Gastroesophageal sphincter (tissue), 4 donors: ENCODE data around the gene SCN8A. TPM values are rescaled to one million over a fixed set of nuclear protein-coding genes. Genes with fewer than 3 reads are reported as not detected.

Experiments used
- ATAC-seq: fragments of 150-250 bp; one replicate; pipeline ENCODE4 v1.9.1; 2016; ENCODE audit warnings: mild to moderate bottlenecking, moderate library complexity
- H3K27ac ChIP-seq, 4 donors: fragments of 200-600 bp; sonication (generic) in 3 of 4; 1 replicate in 3 of 4; 2 replicates in 1 of 4; pipeline ENCODE4 v1.5.1; 2016 to 2019
- H3K27me3 ChIP-seq: fragments of 200-600 bp; sonication (generic); one replicate; pipeline ENCODE4 v1.5.1; 2019
- H3K36me3 ChIP-seq, 2 donors: fragments of 200-600 bp; sonication (generic); one replicate each; pipeline ENCODE4 v1.5.1; 2019; ENCODE audit warnings: control low read depth in 1 of 2
- H3K4me1 ChIP-seq, 3 donors: fragments of 200-600 bp; sonication (generic); 1 replicate in 2 of 3; 2 replicates in 1 of 3; pipeline ENCODE4 v1.5.1; 2016 to 2019; ENCODE audit warnings: control low read depth in 2 of 3
- H3K4me3 ChIP-seq, 2 donors: fragments of 200-600 bp; sonication (generic); one replicate each; pipeline ENCODE4 v1.5.1; 2019; ENCODE audit warnings: mild to moderate bottlenecking in 1 of 2, moderate library complexity in 1 of 2
- H3K9me3 ChIP-seq, 3 donors: fragments of 200-600 bp; sonication (generic); one replicate each; pipeline ENCODE4 v1.5.1; 2017 to 2019; ENCODE audit warnings: control low read depth in 2 of 3
- CTCF ChIP-seq, 4 experiments: fragments of 200-600 bp in 2 of 4; fragments of 450-650 bp in 2 of 4; sonication (generic) in 1 of 4; IDR thresholded peaks; one replicate each; pipeline ENCODE4 v1.5.1; 2017 to 2019; ENCODE audit warnings: antibody characterized with exemption in 4 of 4, mild to moderate bottlenecking in 2 of 4, moderate library complexity in 2 of 4
- EP300 ChIP-seq: sonication (generic); formaldehyde crosslinking; IDR thresholded peaks from one replicate; pipeline ENCODE4 v1.6.1; 2017; ENCODE audit warnings: antibody characterized with exemption, mild to moderate bottlenecking
- POLR2A ChIP-seq, 2 donors: fragments of 450-650 bp; IDR thresholded peaks; one replicate each; pipeline ENCODE4 v1.6.1; 2017; ENCODE audit warnings: antibody characterized with exemption in 2 of 2, mild to moderate bottlenecking in 2 of 2, moderate library complexity in 1 of 2
- POLR2AphosphoS5 ChIP-seq: sonication (generic); formaldehyde crosslinking; IDR thresholded peaks from one replicate; pipeline ENCODE4 v1.6.1; 2017; ENCODE audit warnings: antibody characterized with exemption
- WGBS, 2 donors: methylation state at CpG; one replicate each; pipeline ENCODE4 v1.1.5; 2018; ENCODE audit warnings: low coverage in 1 of 2; 5-methylcytosine and 5-hydroxymethylcytosine counted together
- total RNA-seq, 4 donors: library from RNA; depleted of rRNA; stranded (reverse); fragments of >200 nt; gene quantifications; one replicate each; pipeline ENCODE4 v1.1.0, GENCODE V29; 2016

SCN8A gene
- total RNA-seq, 4 donors from 2014 or later = 0.47 to 1.2 (median 0.60) TPM

GRCh38 chr12:51682981-51683380 is 91.9 kb downstream of the SCN8A start:
- Histone ChIP-seq H3K27me3 (no peaks in the 10 kb centered on the region), H3K9me3 (no peaks in the 10 kb centered on the region), H3K36me3 (no peaks in the 10 kb centered on the region), H3K4me3 (no peak overlapping the region), H3K27ac (no peak overlapping the region), H3K4me1 (peaks cover 0 to 11% (median 0%) of the 10 kb centered on the region in 3 donors)
- no peak for ATAC-seq
- TF ChIP-seq POLR2A (IDR thresholded peaks at IDR 0.05) (no peak), CTCF (IDR thresholded peaks at IDR 0.05) (no peak), POLR2AphosphoS5 (no peak), EP300 (no peak)
- WGBS, 2 donors = 48 to 55% methylated on average over 2 of the region's 2 CpGs

- Histone ChIP-seq H3K36me3 (no peaks in the 10 kb centered on the region), H3K4me1 (peaks cover 0 to 11% (median 0%) of the 10 kb centered on the region in 3 donors), H3K4me3 (no peak overlapping the region), H3K27me3 (no peaks in the 10 kb centered on the region), H3K27ac (no peak overlapping the region), H3K9me3 (no peaks in the 10 kb centered on the region)
- ATAC-seq = no peak
- 63 to 67% methylated on average over 4 of the region's 4 CpGs for WGBS, 2 donors
- no peak for TF ChIP-seq EP300
- TF ChIP-seq POLR2AphosphoS5 = no peak
- TF ChIP-seq POLR2A (IDR thresholded peaks at IDR 0.05) = no peak
- no peak for TF ChIP-seq CTCF (IDR thresholded peaks at IDR 0.05)
Observed at GRCh38 chr12:51683763-51684357, 92.8 kb downstream of the SCN8A start.

- Histone ChIP-seq H3K27ac (no peak overlapping the region), H3K36me3 (no peaks in the 10 kb centered on the region), H3K27me3 (no peaks in the 10 kb centered on the region), H3K9me3 (no peaks in the 10 kb centered on the region), H3K4me3 (no peak overlapping the region), H3K4me1 (peaks cover 0 to 11% (median 0%) of the 10 kb centered on the region in 3 donors)
- no peak for ATAC-seq
- TF ChIP-seq POLR2A (IDR thresholded peaks at IDR 0.05) (no peak), EP300 (no peak)
- WGBS, 2 donors = 75% methylated on average over 1 of the region's 1 CpG
Observed at GRCh38 chr12:51686727-51687126, 95.7 kb downstream of the SCN8A start.

GRCh38 chr12:51687177-51687576 is 96.1 kb downstream of the SCN8A start:
- no peak overlapping the region for H3K4me3 ChIP-seq
- no peak for ATAC-seq
- no peaks in the 10 kb centered on the region for H3K36me3 ChIP-seq
- TF ChIP-seq POLR2A (IDR thresholded peaks at IDR 0.05) (no peak), POLR2AphosphoS5 (no peak), EP300 (no peak), CTCF (IDR thresholded peaks at IDR 0.05) (no peak)
- 83 to 90% methylated on average over 1 to 4 of the region's 5 CpGs for WGBS, 2 donors
- H3K9me3 ChIP-seq = no peaks in the 10 kb centered on the region
- H3K27me3 ChIP-seq = no peaks in the 10 kb centered on the region
- H3K27ac ChIP-seq = no peak overlapping the region
- peaks cover 0 to 11% (median 0%) of the 10 kb centered on the region in 3 donors for H3K4me1 ChIP-seq

GRCh38 chr12:51687614-51688013 is 96.6 kb downstream of the SCN8A start:
- TF ChIP-seq POLR2A (IDR thresholded peaks at IDR 0.05) (no peak), EP300 (no peak), CTCF (IDR thresholded peaks at IDR 0.05) (no peak), POLR2AphosphoS5 (no peak)
- 80 to 82% methylated on average over 3 of the region's 3 CpGs for WGBS, 2 donors
- no peak overlapping the region for H3K4me3 ChIP-seq
- no peak overlapping the region for H3K27ac ChIP-seq
- no peak for ATAC-seq
- H3K27me3 ChIP-seq = no peaks in the 10 kb centered on the region
- H3K4me1 ChIP-seq = peaks cover 0 to 11% (median 0%) of the 10 kb centered on the region in 3 donors
- H3K36me3 ChIP-seq = no peaks in the 10 kb centered on the region
- no peaks in the 10 kb centered on the region for H3K9me3 ChIP-seq
